AG20443 (cell line): ENCODE results near the gene VILL.
A peak's percentile ranks its signal among the peaks of the same experiment; 100 is the strongest.

Experiments
- DNase-seq: peaks from one replicate; pipeline ENCODE4 v3.0.0; 2012; ENCODE audit warnings: low spot score, mixed read lengths

Gene VILL

DNA sequence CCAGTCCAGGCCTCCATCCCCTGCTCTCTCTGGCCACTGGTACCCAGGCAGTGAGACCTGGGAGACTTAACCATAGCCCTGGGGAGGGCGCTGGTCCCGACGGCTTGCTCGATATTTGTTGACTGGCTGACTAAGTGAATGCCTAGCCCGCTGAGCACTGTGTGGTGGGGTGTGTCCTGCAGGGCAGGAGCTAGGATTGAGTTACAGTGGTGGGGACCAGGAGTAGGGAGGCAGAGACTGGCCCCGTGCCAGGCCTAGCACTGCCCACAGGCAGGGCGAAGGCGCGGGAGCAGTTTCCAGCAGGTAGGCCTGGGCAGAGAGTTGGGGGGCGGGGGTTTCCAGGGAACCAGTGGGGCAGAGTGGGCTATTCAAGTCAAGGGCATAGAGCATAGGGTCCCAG is at the start of gene VILL:
Gene VILL, plus strand, starts transcription at position 260 of the 400 bp plus-strand sequence. CDS start 2,887 bp downstream, outside the sequence.
- DNase-seq = no peak

DNA sequence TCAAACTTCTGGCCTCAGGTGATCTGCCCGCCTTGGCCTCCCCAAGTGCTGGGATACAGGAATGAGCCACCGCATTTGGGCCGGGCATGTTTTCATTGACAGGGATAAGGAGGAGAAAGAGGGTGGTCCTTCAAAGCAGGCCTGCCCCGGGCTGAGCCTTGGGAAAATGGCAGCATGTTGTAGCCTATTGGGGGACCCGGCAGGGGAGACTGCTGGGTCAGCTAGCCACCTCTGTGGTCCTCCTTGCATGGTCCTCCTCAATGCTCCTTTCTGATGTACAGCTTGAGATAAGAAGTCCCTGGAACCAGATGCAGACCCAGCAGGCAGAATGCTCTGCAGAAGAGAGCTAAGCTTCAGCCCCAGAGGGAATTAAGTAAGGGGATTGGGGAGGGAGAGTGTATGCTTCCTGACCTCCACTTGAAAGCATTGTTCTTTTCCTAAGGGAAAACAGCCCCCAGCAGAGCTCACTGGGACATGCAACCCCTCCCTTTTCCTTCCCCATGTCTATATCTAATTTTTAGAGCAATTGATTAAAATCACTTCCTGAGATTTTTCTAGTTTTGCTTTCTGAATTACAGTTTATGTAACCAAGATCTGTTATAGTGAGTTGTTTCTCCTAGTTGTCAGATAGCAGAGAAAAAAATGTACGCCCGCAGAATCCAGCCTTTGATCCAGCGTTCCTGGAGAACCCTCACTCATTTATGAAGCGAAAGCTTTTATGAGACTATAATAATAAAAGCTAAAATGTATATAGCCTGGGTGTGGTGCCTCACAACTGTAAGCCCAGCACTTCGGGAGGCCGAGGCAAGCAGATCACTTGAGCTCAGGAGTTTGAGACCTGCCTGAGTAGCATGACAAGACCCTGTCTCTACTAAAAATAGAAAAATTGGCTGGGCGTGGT is 48.7 kb upstream of the VILL start:
- DNase-seq = no peak

DNA sequence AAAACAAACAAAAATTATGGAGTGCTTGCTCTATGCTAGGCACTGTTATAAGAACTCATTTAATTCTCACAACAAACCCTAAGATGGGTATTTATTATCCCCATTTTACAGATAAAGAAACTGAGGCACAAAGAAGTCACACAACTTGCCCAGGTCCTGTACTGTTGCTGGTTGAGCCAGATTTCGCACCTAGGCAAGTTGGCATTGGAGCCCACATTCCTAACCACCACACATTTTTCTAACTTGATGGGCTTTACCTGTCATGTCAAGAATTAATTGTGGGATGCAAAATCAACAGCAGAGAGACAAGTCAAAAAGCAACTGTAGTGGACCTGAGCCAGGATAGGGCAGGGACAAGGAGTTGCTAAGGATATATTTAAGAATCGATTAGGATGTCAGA is 47.9 kb upstream of the VILL start:
- no peak for DNase-seq

DNA sequence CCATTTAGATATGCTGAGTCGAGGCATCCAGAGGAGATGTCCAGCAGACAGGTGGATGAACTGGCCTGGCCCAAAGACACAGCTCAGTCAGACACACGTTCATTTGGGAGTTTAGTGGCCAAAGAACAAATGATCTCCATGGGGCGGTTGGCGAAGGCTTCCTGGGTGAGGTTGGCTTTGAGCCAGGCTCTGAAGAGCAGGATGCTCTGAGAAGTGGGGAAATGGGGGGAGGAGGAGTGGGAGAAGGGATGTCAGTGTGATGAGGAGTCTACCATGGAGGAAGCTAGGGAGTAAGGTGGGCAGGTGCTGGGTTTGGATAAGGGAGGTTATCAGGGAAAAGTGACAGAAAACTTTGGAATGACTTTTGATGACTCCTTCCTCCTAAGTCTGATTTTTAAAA is 47.5 kb upstream of the VILL start:
- DNase-seq = no peak

DNA sequence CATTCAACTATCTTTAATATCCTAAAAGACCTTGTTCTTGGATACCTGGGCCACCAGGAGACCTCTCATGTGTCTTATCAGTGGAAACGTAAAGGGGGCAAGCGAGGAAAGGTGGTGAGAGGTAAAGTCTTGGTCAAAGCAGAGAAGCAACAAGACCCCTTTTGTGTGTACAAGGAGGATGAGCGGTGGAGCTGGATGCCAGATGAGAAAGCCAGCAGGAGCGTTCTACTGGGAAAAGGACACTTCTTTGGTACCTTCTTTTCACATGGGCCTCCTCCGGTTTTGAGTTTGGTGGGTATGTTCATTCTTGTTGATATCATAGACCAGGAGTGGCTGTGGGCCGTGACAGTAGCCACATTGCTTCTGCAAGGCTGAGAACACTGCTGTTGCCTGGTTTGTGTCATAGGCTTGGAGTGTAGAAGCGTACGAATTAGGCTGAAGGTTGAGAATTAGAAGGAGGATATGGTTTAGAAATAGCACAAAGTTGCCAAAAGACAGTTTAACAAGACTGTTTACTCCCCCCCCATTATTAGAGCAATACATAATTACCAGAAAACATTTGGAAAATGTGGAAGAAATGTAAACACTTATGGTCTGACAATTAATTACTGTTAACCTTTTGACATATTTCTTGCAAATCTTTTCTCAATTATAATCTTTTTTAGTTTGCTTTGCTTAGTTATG is 46.8 kb upstream of the VILL start:
- no peak for DNase-seq

DNA sequence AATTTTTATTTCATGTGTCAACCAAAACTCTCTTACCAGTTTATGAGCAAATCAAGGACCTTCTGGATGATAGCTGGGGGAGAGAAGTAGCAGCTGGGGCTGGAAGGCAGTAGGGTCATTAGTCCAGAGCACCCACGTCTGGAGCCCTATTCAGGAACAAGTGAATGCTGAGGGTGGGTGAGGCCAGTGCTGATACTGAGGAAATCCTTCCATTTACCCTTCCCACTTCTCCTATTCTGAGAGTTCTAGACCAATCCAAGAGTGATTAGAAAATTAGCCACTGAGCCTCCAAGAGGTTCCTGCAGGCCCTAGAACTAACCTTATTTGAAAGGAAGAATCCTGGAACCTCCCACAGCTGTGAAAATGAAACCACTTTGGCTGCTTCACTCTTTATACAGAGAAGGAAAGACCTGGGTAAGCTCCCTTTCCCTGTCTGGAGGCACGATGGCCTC is 46.2 kb upstream of the VILL start:
- no peak for DNase-seq

DNA sequence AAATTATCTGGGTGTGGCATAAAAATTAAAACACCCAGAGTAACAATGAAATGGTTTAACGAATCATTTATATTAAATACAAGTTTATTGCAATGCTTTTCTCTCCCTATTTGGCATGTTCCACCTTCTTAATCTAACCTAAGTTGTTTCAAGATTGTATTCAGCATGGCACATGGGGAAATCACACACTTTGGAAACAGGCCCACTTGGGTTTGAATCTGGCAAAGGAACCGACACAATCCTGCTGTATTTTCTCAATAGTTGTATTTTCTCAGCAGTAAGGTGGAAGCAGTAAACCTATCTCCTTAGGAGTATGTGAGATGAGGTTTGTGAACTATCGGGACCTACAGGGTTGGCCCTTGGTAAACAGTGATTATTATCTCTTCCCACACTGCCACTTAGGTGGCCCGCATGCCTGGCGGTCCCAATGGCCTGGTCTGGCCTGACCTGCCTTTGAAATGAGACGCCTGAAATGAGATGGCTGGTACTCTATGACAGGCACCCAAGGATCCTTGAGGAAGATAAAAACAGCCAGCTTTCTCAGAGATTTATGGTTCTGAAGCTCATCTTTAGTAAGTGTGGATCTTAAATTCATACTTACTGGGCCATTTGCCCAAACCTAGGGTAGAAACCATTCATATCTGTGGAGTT is 45.3 kb upstream of the VILL start:
- DNase-seq = no peak

DNA sequence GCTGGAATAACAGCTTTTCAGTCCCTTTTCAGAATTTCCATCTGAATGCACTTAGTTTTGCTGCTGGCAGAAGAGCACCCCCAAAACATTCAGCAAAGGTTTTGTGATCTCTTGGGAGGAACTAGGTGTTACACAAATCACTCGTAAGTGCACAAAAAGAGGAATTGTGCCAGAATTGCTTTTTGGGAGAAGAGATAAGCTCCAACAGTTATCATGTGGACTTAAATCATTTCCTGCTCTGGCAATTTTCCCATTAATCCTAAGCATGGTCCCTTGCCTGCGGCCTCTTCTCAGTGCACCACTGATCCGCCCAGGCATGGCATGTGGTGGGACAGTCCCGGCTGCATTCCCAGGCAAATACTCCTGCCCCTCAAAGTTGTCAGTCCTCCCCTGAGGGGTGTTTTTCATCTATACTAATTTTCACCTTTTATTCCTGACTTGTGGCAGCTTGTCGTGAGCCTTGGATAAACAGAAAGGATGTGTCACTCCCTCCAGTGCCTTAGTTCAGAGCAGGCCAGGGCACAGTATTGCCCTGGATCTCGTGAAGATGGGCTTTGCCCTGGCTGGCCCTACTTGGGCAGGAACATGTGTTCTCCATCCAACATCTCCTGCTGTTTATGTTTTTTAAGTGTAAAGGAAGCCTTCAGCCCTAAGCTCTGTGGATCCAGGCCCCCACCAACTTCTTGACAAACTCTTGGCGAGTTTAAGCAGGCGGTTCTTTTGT is 44.6 kb upstream of the VILL start:
- DNase-seq = peak; percentile 52

DNA sequence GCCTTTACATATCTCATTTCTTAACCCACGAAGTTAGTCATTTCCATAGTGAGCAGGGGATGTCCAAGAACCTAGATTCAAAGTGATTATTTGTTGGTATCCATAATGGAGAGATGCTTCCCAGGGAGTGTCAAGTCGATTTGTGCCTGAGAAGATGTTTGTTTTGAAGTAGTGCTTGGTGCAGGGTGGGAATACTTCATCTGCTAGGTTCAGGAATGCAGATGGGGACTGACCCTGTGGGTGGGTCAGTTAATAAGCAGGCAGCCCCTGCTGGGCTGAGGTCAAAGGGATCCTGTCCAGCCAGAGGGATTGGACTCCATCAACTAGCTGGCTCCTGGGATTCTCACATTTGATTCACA is 44.1 kb upstream of the VILL start:
- DNase-seq = no peak

DNA sequence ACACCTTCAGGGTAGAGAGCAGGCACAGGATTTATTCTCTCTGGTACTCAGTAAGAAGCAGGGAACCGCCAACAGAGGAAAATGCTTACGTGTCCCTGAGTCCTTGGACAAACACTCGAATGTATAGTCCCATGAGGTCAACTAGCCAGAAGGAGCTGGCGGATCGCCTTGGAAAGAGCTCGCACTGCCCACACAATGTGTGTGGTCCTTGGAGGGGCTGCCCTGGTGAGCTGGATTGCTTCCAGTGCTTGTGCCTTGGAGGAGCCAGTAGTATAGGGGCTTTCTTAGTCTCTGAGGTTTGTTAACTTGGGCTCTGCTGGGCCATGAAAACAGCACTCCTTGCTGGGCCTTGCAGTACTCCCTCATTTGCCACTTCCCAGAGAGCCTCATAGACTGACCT is 40.7 kb upstream of the VILL start:
- no peak for DNase-seq

DNA sequence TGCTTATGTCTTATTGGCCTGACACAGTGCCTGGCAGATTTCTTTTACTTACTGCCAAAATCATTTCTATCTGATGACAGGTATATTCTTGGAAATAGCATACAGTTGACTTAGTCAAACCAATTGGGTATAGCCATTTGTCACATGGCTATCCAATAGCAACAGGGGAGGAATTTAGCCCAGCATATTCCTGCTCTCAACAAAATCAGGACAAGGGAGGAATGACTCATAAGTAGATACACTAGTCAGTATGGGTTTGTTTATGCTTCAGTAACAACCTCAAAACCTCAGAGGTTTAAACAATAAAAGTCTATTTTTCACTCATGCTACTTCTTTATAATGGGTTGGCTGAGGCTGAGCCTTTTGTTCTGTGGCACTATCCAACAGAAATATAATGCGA is 38.0 kb upstream of the VILL start:
- DNase-seq = no peak

DNA sequence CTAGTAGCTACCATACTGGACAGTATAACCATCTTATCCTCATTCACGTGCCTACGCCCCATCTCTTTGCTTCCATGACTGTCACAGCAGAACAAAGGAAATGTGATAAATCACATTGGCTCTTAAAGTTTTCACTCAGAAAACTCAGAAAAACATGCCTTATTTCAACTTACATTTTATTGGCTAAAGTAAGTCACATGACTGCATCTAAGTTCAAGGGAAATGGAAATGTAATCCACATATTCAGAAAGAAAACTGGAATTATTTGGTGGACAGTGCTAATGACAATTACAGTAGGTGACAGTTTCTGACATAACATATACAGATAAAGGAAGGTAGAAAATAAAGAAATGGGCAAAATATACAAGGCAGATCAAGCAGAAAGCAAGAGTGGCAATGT is 37.4 kb upstream of the VILL start:
- no peak for DNase-seq

DNA sequence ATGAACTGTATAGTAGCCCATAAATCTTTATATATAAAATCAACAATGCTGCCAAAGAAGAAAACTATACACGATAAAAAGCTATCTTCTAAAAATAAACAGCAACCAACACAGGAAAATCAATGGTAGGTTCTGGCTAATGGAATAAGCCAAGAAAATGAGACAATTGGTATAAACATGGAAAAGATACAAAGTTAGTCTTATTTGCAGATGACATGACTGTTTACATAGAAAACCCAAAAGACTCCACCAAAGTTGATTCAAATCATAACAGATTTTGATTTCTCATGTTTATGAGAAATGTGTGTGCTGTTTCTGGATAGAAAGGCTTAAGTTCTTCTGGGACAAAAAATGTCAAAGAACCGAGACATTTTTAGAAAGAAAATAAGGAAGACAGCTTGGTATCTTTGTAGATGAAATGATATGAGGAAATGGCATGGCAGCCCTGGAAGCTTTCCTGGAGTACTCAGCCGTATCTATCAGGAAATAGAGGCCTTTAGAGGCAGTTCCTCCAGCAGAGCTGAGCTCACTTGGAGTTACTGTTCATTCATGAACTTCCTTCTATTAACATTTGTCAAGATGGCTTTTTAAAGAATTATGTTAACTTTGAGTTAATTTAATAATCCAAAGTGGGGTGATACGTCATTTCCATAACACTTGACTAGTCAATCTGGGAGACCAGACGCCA is 36.7 kb upstream of the VILL start:
- DNase-seq = no peak

DNA sequence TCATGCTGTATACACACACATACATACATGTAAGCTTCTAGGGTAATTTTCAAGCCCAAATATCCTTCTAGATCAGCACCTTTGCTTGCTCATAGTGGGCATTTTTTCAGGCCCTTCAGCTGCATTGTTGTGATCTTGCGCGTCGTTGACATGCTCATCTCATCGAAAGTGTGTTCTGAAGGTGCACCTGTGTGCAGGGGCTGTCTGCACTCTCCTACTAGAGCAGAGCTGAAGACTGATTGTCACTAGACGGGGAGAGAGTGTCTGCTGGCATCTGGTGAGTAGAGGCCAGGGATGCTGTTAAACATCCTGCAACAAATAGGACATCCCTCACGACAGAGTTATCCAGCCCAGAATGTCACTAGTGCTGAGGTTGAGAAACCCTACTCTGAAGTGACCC is 35.7 kb upstream of the VILL start:
- DNase-seq = no peak

DNA sequence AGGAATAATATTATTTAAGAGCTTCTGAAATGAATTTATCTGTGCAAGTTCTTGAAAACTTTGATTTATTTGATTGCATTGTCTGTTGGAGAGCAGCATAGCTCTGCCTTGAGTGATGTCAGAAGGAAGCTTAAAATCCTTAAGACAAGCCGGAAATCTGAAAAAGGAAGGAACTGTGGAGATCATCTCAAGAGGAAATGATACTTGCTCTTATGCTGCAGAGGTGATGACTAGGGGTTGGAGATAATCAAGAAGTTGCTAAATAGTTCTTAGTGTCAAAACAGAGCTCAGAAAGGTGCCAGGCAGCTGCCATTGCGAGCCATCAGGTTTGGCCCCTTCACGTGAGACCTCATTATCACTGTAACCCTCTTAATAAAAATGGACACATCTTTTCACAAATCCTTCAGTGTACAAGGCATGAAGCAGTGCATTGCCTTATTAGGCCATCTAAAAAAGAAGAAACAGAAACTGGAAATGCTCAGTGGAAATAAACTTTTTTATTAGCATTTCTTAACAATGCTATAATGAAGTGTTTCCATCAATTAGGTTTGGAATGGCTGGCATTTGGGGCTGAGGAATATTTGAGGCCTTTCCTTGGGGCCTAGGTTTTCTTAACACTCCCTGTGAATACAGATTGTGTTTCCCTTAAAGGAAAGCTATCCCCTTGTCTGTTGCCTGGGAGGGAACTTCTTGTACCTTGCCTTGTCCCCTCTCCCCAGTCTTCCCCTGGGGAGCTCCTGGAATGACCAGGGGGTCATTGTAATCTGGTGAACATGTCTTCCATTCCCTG is 34.5 kb upstream of the VILL start:
- no peak for DNase-seq

DNA sequence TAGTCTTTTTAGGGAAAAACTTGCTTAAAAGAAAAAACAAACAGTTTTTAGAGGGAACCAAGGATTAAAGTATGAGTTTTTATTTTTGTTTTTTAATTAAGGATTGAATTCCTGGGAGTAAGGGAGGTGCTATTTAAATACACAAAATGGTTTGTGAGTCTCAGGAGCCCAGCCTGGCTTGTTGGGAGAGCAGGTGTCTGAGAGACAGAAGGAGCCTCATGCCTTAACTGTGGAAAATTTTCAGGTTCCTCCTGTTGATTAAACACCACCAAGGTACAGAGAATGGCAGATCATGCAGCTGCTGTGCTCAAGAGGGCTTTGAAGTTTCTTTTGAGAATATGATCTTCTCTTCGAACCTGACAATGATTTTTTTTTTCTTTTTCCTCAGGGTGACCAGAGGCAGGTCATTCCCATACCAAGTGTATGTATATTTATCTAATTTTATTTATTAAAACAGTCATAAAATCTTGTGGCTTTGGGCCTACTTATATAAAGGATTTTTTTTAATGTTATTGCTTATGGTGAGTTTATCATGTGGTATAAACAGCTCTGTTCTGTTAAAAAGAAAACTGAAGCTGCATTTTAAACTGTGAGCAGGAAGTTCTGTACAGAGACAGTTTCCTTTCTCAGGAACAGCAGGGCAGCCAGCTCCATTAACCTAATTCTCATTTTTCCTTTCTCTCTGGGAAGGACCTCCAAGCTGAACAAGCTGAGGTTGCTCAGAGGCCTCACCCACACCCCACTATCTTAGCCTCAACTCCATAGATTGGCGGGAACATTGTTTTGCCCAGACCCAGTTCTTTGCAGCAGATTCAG is 33.7 kb upstream of the VILL start:
- no peak for DNase-seq

DNA sequence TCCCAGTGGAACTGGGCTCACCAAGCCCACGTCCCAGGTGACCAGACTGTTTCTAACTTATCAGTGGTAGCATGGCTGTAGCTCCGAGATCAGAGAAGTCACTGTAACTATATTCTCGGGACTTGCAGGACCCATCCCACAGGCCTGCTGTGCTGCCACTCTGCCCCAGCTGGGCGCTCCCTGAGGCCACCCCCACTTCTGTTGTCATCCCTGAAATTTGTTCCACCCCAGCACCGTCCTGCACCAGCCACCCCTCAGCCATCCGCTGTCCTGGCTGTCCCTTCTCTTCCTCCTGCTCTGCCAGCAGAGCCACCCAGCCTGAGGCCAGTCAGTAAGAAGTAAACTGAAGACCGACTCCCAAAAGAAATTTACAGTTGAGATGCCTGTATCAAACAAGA is 33.0 kb upstream of the VILL start:
- DNase-seq = no peak

DNA sequence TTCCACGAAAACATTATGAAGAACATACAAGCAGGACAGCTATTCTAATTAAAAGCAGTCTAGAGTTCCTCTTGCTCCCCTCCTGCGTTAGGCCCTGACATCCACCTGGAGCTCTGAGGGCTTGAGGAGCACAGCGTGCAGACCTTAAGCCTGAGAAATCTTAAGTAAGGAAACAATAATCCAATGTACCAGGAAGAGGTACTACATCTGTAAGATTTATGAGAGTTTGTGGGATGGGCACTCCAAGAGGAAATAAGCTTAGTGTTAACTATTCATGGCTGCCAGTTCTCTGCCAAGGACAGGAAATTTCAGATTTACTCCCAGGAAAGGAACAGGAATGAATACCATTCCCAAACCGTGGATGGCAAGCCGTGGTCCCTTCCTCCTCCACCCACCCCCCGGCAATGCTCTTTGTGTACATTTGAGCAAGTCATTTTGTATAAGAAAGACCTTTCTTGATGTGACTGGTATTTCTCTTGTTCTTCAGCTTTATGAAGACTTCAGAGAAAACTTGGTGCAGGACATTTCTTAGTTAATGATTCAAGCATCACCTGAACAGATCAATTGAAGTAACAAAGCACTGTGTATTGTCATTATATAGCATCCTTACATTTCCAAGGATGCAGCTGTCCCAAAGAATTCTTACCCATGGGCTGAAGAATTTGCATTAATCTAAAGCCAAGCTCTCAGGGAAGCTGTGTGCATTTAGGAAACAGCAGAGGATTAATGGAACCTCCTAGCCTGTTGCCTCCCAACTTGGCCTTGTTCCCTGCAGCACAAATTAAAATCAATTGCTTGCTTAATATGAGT is 28.8 kb upstream of the VILL start:
- DNase-seq = no peak

DNA sequence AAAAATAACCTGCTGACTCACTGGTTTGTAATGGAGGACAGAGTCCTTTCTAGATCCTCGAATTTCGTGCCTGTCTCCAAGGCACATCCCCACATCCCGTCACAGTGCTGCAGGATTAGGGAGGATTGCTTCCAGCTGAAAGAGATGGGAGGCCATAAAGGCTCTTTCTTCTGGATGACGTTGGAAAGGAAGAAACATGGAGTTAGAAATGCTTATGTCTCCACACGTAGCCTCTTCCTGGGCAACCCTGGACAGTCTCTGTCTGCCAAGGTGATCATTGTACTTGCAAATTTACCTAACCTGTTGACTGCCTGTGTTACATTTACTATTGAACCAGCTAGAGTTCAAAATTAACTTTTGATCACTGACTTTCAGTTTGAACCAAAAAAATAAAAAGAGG is 27.6 kb upstream of the VILL start:
- DNase-seq = peak; percentile 65
